HEK293 (cell line): ENCODE data around the gene TAS1R2.

Experiments
- CTCF ChIP-seq: fragments of 450-650 bp; formaldehyde crosslinking; IDR thresholded peaks from 2 replicates; pipeline ENCODE4 v1.5.1; 2016; ENCODE audit warnings: missing biosample characterization, missing genetic modification characterization
- FEZF1 ChIP-seq: fragments of 450-650 bp; formaldehyde crosslinking; IDR thresholded peaks from 2 replicates; pipeline ENCODE4 v1.5.1; 2016; ENCODE audit warnings: missing biosample characterization, missing genetic modification characterization
- GFI1B ChIP-seq: fragments of 450-650 bp; formaldehyde crosslinking; IDR thresholded peaks from 2 replicates; pipeline ENCODE4 v1.5.1; 2016; ENCODE audit warnings: missing biosample characterization, missing genetic modification characterization
- IKZF3 ChIP-seq: fragments of 450-650 bp; IDR thresholded peaks from 2 replicates; pipeline ENCODE4 v1.5.0; 2018; ENCODE audit warnings: missing biosample characterization, mild to moderate bottlenecking, missing genetic modification characterization, moderate library complexity
- SALL2 ChIP-seq: fragments of 450-650 bp; formaldehyde crosslinking; IDR thresholded peaks from 2 replicates; pipeline ENCODE4 v1.5.0; 2017; ENCODE audit warnings: missing biosample characterization, mild to moderate bottlenecking, missing genetic modification characterization, borderline replicate concordance
- ZBTB1 ChIP-seq: fragments of 450-650 bp; formaldehyde crosslinking; IDR thresholded peaks from 2 replicates; pipeline ENCODE4 v1.5.1; 2016; ENCODE audit warnings: missing biosample characterization, missing genetic modification characterization
- ZNF112 ChIP-seq: fragments of 450-650 bp; formaldehyde crosslinking; IDR thresholded peaks from 2 replicates; pipeline ENCODE4 v1.5.0; 2017; ENCODE audit warnings: missing biosample characterization, missing genetic modification characterization
- ZNF423 ChIP-seq: fragments of 450-650 bp; formaldehyde crosslinking; IDR thresholded peaks from 2 replicates; pipeline ENCODE4 v1.5.1; 2016; ENCODE audit warnings: missing biosample characterization, missing genetic modification characterization
- ZNF571 ChIP-seq: fragments of 450-650 bp; formaldehyde crosslinking; IDR thresholded peaks from 2 replicates; pipeline ENCODE4 v1.5.0; 2017; ENCODE audit warnings: missing biosample characterization, missing genetic modification characterization
- ZNF777 ChIP-seq: fragments of 450-650 bp; formaldehyde crosslinking; IDR thresholded peaks from 2 replicates; pipeline ENCODE4 v1.5.1; 2017; ENCODE audit warnings: missing biosample characterization, missing genetic modification characterization, borderline replicate concordance

- TF ChIP-seq ZBTB1 (tag by site-specific recombination) (no peak), FEZF1 (no peak), CTCF (tag by site-specific recombination) (no peak), ZNF571 (tag by site-specific recombination) (no peak), ZNF777 (tag by site-specific recombination) (no peak), GFI1B (tag by site-specific recombination) (no peak), IKZF3 (tag by site-specific recombination) (no peak), ZNF112 (tag by site-specific recombination) (no peak), SALL2 (tag by site-specific recombination) (no peak), ZNF423 (tag by site-specific recombination) (no peak)
These were observed 31.2 kb downstream of the TAS1R2 start for GRCh38 chr1:18828224-18828623.
